Measurements from ENCODE around the gene STK25. TPM values are rescaled to one million over a fixed set of nuclear protein-coding genes. Genes with fewer than 3 reads are reported as not detected.

STK25 gene
- total and polyA plus RNA-seq, 2 of the 8 experiments (the other 6 are each of a cell fraction or from before 2014, with no cell fraction given) = 159 to 546 TPM

DNA sequence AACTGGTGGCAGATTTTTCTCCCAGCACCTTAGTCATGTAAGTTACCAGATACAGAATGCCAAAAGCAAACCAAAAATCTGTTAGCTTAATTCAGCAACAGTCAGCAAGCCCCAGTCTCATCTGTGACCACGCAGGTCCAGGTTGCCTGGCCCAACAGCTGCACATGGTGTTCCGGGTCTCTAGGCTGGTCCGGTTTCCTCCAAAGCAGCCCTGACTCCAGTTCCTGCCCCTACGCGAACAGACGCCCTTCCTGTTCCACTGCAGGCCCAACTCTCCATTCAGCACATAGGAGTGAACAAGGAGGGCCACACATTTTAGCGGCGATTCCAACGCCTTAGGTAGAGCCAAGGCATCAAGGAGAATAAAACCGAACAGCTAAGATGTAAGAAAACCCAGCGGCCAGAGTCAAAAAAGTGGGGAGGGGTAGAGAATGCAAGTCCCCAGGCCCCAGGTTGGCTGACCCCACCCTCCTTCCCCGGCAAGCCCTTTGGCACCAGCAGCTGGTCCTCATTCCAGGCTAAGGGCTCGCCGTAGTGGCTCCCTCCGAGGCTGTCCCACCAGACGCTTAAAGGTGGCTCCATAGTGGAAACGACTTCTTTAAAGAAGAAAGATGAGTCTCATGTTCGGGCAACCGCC is 1.5 kb downstream of the STK25 start (continued):
- TF ChIP-seq, protein P1, sequence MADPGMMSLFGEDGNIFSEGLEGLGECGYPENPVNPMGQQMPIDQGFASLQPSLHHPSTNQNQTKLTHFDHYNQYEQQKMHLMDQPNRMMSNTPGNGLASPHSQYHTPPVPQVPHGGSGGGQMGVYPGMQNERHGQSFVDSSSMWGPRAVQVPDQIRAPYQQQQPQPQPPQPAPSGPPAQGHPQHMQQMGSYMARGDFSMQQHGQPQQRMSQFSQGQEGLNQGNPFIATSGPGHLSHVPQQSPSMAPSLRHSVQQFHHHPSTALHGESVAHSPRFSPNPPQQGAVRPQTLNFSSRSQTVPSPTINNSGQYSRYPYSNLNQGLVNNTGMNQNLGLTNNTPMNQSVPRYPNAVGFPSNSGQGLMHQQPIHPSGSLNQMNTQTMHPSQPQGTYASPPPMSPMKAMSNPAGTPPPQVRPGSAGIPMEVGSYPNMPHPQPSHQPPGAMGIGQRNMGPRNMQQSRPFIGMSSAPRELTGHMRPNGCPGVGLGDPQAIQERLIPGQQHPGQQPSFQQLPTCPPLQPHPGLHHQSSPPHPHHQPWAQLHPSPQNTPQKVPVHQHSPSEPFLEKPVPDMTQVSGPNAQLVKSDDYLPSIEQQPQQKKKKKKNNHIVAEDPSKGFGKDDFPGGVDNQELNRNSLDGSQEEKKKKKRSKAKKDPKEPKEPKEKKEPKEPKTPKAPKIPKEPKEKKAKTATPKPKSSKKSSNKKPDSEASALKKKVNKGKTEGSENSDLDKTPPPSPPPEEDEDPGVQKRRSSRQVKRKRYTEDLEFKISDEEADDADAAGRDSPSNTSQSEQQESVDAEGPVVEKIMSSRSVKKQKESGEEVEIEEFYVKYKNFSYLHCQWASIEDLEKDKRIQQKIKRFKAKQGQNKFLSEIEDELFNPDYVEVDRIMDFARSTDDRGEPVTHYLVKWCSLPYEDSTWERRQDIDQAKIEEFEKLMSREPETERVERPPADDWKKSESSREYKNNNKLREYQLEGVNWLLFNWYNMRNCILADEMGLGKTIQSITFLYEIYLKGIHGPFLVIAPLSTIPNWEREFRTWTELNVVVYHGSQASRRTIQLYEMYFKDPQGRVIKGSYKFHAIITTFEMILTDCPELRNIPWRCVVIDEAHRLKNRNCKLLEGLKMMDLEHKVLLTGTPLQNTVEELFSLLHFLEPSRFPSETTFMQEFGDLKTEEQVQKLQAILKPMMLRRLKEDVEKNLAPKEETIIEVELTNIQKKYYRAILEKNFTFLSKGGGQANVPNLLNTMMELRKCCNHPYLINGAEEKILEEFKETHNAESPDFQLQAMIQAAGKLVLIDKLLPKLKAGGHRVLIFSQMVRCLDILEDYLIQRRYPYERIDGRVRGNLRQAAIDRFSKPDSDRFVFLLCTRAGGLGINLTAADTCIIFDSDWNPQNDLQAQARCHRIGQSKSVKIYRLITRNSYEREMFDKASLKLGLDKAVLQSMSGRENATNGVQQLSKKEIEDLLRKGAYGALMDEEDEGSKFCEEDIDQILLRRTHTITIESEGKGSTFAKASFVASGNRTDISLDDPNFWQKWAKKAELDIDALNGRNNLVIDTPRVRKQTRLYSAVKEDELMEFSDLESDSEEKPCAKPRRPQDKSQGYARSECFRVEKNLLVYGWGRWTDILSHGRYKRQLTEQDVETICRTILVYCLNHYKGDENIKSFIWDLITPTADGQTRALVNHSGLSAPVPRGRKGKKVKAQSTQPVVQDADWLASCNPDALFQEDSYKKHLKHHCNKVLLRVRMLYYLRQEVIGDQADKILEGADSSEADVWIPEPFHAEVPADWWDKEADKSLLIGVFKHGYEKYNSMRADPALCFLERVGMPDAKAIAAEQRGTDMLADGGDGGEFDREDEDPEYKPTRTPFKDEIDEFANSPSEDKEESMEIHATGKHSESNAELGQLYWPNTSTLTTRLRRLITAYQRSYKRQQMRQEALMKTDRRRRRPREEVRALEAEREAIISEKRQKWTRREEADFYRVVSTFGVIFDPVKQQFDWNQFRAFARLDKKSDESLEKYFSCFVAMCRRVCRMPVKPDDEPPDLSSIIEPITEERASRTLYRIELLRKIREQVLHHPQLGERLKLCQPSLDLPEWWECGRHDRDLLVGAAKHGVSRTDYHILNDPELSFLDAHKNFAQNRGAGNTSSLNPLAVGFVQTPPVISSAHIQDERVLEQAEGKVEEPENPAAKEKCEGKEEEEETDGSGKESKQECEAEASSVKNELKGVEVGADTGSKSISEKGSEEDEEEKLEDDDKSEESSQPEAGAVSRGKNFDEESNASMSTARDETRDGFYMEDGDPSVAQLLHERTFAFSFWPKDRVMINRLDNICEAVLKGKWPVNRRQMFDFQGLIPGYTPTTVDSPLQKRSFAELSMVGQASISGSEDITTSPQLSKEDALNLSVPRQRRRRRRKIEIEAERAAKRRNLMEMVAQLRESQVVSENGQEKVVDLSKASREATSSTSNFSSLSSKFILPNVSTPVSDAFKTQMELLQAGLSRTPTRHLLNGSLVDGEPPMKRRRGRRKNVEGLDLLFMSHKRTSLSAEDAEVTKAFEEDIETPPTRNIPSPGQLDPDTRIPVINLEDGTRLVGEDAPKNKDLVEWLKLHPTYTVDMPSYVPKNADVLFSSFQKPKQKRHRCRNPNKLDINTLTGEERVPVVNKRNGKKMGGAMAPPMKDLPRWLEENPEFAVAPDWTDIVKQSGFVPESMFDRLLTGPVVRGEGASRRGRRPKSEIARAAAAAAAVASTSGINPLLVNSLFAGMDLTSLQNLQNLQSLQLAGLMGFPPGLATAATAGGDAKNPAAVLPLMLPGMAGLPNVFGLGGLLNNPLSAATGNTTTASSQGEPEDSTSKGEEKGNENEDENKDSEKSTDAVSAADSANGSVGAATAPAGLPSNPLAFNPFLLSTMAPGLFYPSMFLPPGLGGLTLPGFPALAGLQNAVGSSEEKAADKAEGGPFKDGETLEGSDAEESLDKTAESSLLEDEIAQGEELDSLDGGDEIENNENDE (IDR thresholded peaks at IDR 0.05; ENCODE audit: insufficient replicate concordance, low read length) = no peak
- TF ChIP-seq HDAC6 (IDR thresholded peaks at IDR 0.05; ENCODE audit: low read depth, low read length) (no peak), SP2 (IDR thresholded peaks at IDR 0.05; ENCODE audit: low read length) (no peak), CBX8 (IDR thresholded peaks at IDR 0.05; ENCODE audit: borderline replicate concordance, low read depth, low read length) (no peak), KDM4A (IDR thresholded peaks at IDR 0.05; ENCODE audit: low read depth, low read length, severe bottlenecking) (no peak), CREB1 (IDR thresholded peaks at IDR 0.05) (no peak), BCL11A (IDR thresholded peaks at IDR 0.05; ENCODE audit: low read depth in 2 of 2, low read length in 2 of 2) (no peak), JUN (IDR thresholded peaks at IDR 0.05; ENCODE audit: low read depth, low read length) (no peak)
